Measurements from ENCODE around the gene ZNRF3. TPM values are rescaled to one million over a fixed set of nuclear protein-coding genes. Genes with fewer than 3 reads are reported as not detected.

The ZNRF3 gene
- polyA plus RNA-seq, 1 donor from 2014 or later = 2.9 TPM

- Histone ChIP-seq H3K9me3 (ENCODE audit: low read length) (no peaks in the 10 kb centered on the region), H3K36me3 (ENCODE audit: insufficient read depth, low read length) (no peaks in the 10 kb centered on the region), H3K9me2 (ENCODE audit: insufficient read depth, low read length) (no peaks in the 10 kb centered on the region), H3F3A (ENCODE audit: insufficient read depth, low read length, poor library complexity, severe bottlenecking) (no peaks in the 10 kb centered on the region), H3K4me2 (ENCODE audit: low read length) (no peak overlapping the region), H2AFZ (ENCODE audit: low read depth, low read length) (no peak overlapping the region), H4K20me1 (ENCODE audit: insufficient read depth) (no peaks in the 10 kb centered on the region), H3K4me3 (ENCODE audit: low read length) (no peak overlapping the region), H3K9ac (ENCODE audit: low read length) (no peak overlapping the region), H3K79me2 (replicated peaks; ENCODE audit: insufficient read depth, low read length) (peaks cover 5% of the 10 kb centered on the region), H3K27ac (ENCODE audit: low read length) (no peak overlapping the region), H3K27me3 (ENCODE audit: insufficient read depth, low read depth, low read length) (no peaks in the 10 kb centered on the region)
- no peak for TF ChIP-seq MXI1 (conservative IDR thresholded peaks at IDR 0.05; ENCODE audit: poor library complexity, severe bottlenecking)
- no peak for TF ChIP-seq RAD21 (conservative IDR thresholded peaks at IDR 0.05)
- TF ChIP-seq SMC3 (conservative IDR thresholded peaks at IDR 0.05; ENCODE audit: poor library complexity) = no peak
- TF ChIP-seq EZH2 (IDR thresholded peaks at IDR 0.05; ENCODE audit: borderline replicate concordance, insufficient read depth, low read length, poor library complexity, severe bottlenecking) = no peak
- no peak for TF ChIP-seq EP300 (conservative IDR thresholded peaks at IDR 0.05; ENCODE audit: poor library complexity, severe bottlenecking)
- TF ChIP-seq POLR2AphosphoS5 (IDR thresholded peaks at IDR 0.05) = no peak
- TF ChIP-seq TAF1 (IDR thresholded peaks at IDR 0.05; ENCODE audit: low read depth) = no peak
- TF ChIP-seq, protein P1, sequence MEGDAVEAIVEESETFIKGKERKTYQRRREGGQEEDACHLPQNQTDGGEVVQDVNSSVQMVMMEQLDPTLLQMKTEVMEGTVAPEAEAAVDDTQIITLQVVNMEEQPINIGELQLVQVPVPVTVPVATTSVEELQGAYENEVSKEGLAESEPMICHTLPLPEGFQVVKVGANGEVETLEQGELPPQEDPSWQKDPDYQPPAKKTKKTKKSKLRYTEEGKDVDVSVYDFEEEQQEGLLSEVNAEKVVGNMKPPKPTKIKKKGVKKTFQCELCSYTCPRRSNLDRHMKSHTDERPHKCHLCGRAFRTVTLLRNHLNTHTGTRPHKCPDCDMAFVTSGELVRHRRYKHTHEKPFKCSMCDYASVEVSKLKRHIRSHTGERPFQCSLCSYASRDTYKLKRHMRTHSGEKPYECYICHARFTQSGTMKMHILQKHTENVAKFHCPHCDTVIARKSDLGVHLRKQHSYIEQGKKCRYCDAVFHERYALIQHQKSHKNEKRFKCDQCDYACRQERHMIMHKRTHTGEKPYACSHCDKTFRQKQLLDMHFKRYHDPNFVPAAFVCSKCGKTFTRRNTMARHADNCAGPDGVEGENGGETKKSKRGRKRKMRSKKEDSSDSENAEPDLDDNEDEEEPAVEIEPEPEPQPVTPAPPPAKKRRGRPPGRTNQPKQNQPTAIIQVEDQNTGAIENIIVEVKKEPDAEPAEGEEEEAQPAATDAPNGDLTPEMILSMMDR (IDR thresholded peaks at IDR 0.05; ENCODE audit: poor library complexity, severe bottlenecking) = no peak
- no peak for TF ChIP-seq REST (IDR thresholded peaks at IDR 0.05; ENCODE audit: borderline replicate concordance)
Measured at GRCh38 chr22:28904211-28904896, 21.0 kb downstream of the ZNRF3 start.

DNA sequence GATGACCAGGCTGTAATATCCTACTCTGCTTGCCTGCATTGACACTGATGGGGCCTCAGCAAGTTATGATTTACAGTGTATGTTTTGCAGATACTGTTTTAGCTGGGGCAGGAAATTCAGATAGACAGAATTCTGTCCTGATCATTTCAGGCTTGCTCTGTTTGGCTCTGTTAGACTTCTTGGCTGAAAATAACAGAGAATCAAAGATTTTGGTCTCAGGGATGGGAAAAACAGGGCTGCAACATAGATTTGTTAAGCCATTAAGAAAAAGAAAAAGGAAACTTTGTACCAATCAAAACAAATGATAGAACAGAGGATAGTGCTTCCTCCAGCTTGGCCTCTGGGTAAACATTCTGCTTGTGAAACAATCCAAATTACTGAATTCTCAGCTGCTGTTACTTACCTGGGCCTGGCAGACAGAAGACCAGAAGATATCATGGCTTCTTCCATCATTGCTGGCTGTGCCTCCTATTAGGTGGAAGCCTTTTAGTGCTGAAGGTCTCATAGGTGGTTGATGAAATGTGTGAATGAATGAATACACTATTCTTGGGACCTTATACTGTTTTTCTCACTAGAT, 22.0 kb downstream of the ZNRF3 start:
- no peaks in the 10 kb centered on the region for H3K9me3 ChIP-seq (ENCODE audit: low read length)
- no peaks in the 10 kb centered on the region for H3K27me3 ChIP-seq (ENCODE audit: insufficient read depth, low read depth, low read length)
- no peaks in the 10 kb centered on the region for H3K36me3 ChIP-seq (ENCODE audit: insufficient read depth, low read length)
- H2AFZ ChIP-seq (ENCODE audit: low read depth, low read length) = no peak overlapping the region
- H3K4me3 ChIP-seq (ENCODE audit: low read length) = no peak overlapping the region
- H3K79me2 ChIP-seq (replicated peaks; ENCODE audit: insufficient read depth, low read length) = peaks cover 5% of the 10 kb centered on the region
- no peak overlapping the region for H3K9ac ChIP-seq (ENCODE audit: low read length)
- H4K20me1 ChIP-seq (ENCODE audit: insufficient read depth) = no peaks in the 10 kb centered on the region
- no peak overlapping the region for H3K4me2 ChIP-seq (ENCODE audit: low read length)
- H3K9me2 ChIP-seq (ENCODE audit: insufficient read depth, low read length) = no peaks in the 10 kb centered on the region
- no peak for TF ChIP-seq SMC3 (conservative IDR thresholded peaks at IDR 0.05; ENCODE audit: poor library complexity)
- no peak for TF ChIP-seq POLR2AphosphoS5 (IDR thresholded peaks at IDR 0.05)
- TF ChIP-seq RAD21 (conservative IDR thresholded peaks at IDR 0.05) = no peak
- TF ChIP-seq EZH2 (IDR thresholded peaks at IDR 0.05; ENCODE audit: borderline replicate concordance, insufficient read depth, low read length, poor library complexity, severe bottlenecking) = no peak
- TF ChIP-seq, protein P1 (IDR thresholded peaks at IDR 0.05; ENCODE audit: poor library complexity, severe bottlenecking) = no peak
- no peak for TF ChIP-seq MXI1 (conservative IDR thresholded peaks at IDR 0.05; ENCODE audit: poor library complexity, severe bottlenecking)
- no peak for TF ChIP-seq EP300 (conservative IDR thresholded peaks at IDR 0.05; ENCODE audit: poor library complexity, severe bottlenecking)
- TF ChIP-seq REST (IDR thresholded peaks at IDR 0.05; ENCODE audit: borderline replicate concordance) = no peak
- TF ChIP-seq TAF1 (IDR thresholded peaks at IDR 0.05; ENCODE audit: low read depth) = no peak
- no peak overlapping the region for H3K27ac ChIP-seq (ENCODE audit: low read length)
- H3F3A ChIP-seq (ENCODE audit: insufficient read depth, low read length, poor library complexity, severe bottlenecking) = no peaks in the 10 kb centered on the region
